NCI-H748 (cell line): ENCODE results near the gene TOX2.

Source experiments
- DNase-seq: peaks from one replicate; lab custom pipeline; 2025; ENCODE audit not compliant: unreplicated experiment; lab: John Stamatoyannopoulos, UW

TOX2 gene

GRCh38 chr20:44073011-44073674 is 158.5 kb downstream of the TOX2 start:
- DNase-seq: no peak

- DNase-seq: no peak
Observed at GRCh38 chr20:44073675-44074071, 159.0 kb downstream of the TOX2 start.

- DNase-seq: no peak
Observed at GRCh38 chr20:44074252-44075151, 159.8 kb downstream of the TOX2 start.

- DNase-seq: no peak
Observed at GRCh38 chr20:44075191-44075949, 160.7 kb downstream of the TOX2 start.

- no peak for DNase-seq
Observed at GRCh38 chr20:44075950-44076232, 161.2 kb downstream of the TOX2 start.

GRCh38 chr20:44079291-44079690 is 164.6 kb downstream of the TOX2 start:
- DNase-seq: no peak

- no peak for DNase-seq
Observed at GRCh38 chr20:44080064-44080463, 165.4 kb downstream of the TOX2 start.

- DNase-seq: peak; percentile 67
Observed at GRCh38 chr20:44080646-44081267, 166.1 kb downstream of the TOX2 start.

GRCh38 chr20:44081476-44081875 is 166.8 kb downstream of the TOX2 start:
- DNase-seq: no peak

GRCh38 chr20:44081888-44082287 is 167.2 kb downstream of the TOX2 start:
- no peak for DNase-seq

GRCh38 chr20:44083220-44083933 is 168.7 kb downstream of the TOX2 start:
- DNase-seq: no peak

GRCh38 chr20:44084439-44084838 is 169.8 kb downstream of the TOX2 start:
- DNase-seq: no peak

- DNase-seq: no peak
Observed at GRCh38 chr20:44084891-44085290, 170.2 kb downstream of the TOX2 start.

- DNase-seq: no peak
Observed at GRCh38 chr20:44085616-44086434, 171.2 kb downstream of the TOX2 start.

- no peak for DNase-seq
Observed at GRCh38 chr20:44087051-44087856, 172.6 kb downstream of the TOX2 start.

- DNase-seq: no peak
Observed at GRCh38 chr20:44087857-44088120, 173.1 kb downstream of the TOX2 start.

- DNase-seq: peak; percentile 40
Observed at GRCh38 chr20:44089987-44090674, 175.5 kb downstream of the TOX2 start.

GRCh38 chr20:44091026-44091425 is 176.4 kb downstream of the TOX2 start:
- no peak for DNase-seq
